ENCODE measurements around the gene ZSCAN26.
"Not testable (repeated sequence)": the region's sequence is repeated elsewhere in the genome, so short reads cannot be mapped to it uniquely, and the experiment has no call there.

The ZSCAN26 gene

GRCh38 chr6:28257042-28257441 lies 9.9 kb upstream of the ZSCAN26 start:
- DNase-seq (ENCODE audit: low spot score), result no peak

DNA sequence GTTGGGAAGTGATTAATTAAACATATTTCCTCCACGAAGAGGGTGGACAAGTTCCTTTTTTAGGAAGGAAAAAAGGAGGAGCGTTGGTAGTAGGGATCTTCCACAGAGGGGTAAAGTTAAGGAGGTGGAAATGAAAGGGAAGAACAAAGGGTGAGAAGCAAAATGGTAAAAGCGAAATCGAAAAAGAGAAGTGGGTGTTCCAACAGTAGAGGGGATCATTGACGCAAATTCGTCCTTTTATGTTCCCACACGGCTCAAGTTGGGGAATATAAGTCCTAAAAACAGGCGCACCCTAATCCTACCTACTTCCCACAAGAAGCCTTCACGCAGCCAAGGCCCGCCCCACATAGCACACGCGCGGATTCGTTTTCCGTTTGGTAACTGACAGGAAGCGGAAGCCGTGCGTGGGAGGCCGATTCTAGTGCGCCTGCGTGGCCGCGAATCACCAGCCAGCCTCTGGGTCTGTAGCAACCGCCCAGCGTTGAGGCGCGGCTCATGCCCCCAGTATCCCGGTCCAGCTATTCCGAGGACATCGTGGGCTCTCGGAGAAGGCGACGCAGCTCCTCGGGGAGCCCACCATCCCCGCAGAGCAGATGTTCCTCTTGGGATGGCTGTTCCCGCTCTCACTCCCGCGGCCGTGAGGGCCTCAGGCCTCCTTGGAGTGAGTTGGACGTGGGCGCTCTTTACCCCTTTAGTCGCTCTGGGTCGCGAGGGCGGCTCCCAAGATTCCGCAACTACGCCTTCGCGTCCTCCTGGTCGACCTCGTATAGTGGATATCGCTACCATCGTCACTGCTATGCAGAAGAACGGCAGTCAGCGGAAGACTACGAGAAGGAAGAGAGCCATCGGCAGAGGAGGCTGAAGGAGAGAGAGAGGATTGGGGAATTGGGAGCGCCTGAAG lies 7.8 kb upstream of the ZSCAN26 start, which contains the start of gene NKAPL:
NKAPL (plus strand) TSS at position 421 of the 901 bp plus-strand sequence; CDS start at position 496, 75 bp downstream.
- peak; percentile 66 for DNase-seq (ENCODE audit: low spot score)

DNA sequence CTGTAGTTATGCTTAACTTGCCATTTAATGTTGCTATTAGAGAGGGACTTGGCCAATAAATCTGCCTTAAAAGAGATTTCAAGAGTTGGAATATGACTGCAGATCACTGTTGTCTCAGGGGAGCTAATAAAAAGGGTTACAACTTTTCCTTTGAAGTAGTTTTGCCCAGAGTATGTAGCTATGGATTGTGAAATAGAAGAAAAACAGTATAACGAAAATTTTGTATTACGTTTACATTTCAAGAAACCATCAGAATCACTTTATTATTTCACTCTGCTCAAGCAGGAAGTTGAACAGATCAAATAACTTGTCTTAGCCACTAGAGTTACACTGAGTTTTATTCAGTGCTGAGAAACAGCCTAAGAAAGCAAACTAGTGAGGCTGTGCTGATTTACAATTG lies 3.0 kb upstream of the ZSCAN26 start:
- no peak for DNase-seq (ENCODE audit: low spot score)

DNA sequence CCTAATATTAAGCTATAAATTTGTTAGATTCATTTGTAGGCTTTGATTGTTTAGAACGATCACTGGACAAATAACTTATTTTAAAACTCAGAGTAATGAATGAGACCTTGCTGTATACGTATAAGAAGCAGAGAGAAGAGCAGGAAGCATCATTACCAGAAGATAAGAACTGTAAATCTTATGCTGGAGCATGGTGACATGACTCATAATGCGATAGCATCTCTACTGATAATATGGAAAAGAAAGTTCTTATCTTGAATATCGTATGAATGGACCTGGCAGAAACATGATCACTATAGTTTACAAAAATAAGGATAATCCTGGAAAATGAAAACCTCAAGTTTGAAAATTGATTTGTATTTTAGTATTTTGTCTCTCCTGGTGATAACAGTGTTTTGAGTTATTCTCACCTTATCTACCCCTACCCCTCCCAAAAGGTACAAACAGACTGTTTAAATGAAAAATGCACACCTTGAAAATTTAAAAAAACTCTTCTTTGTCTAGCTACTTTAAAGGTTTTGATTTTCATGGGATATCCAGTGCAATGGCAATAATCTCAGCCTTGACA lies 2.0 kb upstream of the ZSCAN26 start:
- DNase-seq (ENCODE audit: low spot score), result no peak

- no peak for DNase-seq (ENCODE audit: low spot score)
Measured at GRCh38 chr6:28266563-28266961, 381 bp upstream of the ZSCAN26 start.

GRCh38 chr6:28267695-28268059 lies 734 bp downstream of the ZSCAN26 start:
- DNase-seq (ENCODE audit: low spot score), result no peak

DNA sequence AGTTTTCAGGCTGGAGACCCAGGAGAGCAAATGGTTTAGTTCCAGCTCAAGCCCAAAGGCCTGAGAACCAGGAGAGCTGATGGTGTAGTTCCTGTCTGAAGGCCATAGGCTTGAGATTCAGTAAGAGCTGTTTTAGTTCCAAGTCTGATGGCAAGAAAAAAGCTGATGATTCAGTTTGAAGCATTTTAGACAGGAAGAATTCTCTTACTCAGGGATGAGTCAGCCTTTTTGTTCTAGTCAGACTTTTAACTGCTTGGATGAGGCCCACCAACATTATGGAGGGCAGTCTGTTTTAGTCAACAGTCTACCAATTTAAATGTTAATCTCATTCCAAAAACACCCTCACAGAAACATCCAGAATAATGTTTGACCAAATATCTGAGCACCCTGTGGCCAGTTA lies 2.5 kb downstream of the ZSCAN26 start:
- DNase-seq (ENCODE audit: low spot score), result peak; percentile 77

- DNase-seq (ENCODE audit: low spot score), result no peak
Measured at GRCh38 chr6:28274888-28275287, 7.9 kb downstream of the ZSCAN26 start.

- no peak for DNase-seq (ENCODE audit: low spot score)
Measured at GRCh38 chr6:28277746-28278145, 10.8 kb downstream of the ZSCAN26 start.

- no peak for DNase-seq (ENCODE audit: low spot score)
Measured at GRCh38 chr6:28280595-28281287, 13.8 kb downstream of the ZSCAN26 start.

- peak; percentile 93 for DNase-seq (ENCODE audit: low spot score)
Measured at GRCh38 chr6:28281288-28282064, 14.5 kb downstream of the ZSCAN26 start, which contains the start of gene PGBD1. Gene PGBD1, plus strand, starts transcription at chr6:28281572. Its CDS starts 2,242 bp downstream, at chr6:28283814.

GRCh38 chr6:28282926-28283325 lies 16.0 kb downstream of the ZSCAN26 start:
- DNase-seq (ENCODE audit: low spot score), result no peak

GRCh38 chr6:28291573-28291972 lies 24.6 kb downstream of the ZSCAN26 start:
- no peak for DNase-seq (ENCODE audit: low spot score)

- no peak for DNase-seq (ENCODE audit: low spot score)
Measured at GRCh38 chr6:28295326-28295725, 28.4 kb downstream of the ZSCAN26 start.

DNA sequence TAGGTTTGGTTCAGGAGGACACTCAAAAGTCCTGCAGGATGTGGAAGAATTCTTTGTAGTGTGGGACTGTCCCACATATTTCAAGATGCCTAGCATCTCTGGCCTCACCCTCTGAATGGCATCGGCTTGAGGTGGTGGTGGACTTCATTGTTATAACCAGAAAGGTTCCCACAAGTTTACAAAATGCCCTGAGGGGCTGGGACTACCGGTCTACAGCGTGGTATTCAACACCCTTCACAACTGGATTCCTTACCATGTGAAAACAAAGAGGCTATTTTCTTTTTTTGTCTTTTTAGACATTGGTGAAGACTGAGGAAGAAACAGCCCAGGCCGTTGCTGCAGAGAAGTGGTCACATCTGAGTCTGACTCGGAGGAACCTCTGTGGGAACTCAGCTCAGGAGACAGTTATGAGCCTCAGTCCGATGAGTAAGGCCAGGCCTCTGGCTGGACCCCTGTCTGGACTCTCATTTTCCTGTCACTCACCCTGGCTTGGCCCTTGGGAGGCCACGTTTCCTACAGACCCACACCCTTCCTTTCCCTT lies 29.6 kb downstream of the ZSCAN26 start:
- DNase-seq (ENCODE audit: low spot score), result no peak

DNA sequence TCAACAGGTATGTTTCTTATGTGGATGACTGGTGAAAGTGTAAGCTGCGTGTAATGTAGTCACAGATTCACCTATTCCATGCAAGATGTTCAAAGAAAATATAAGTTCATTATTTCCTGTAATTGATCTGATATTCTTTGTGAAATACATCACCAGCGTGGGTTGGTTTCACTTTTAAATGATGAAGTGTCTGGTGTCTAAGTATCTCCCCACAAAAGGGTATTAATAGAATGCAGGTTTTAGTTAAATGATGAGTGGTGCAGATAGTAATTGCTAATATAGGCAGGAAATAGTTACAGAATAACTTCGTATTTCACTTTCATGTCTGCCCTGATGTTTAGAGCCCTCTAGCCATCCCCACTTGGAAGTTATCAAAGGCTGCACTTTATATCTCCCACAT lies 36.6 kb downstream of the ZSCAN26 start:
- no peak for DNase-seq (ENCODE audit: low spot score)

GRCh38 chr6:28306363-28306762 lies 39.4 kb downstream of the ZSCAN26 start:
- DNase-seq (ENCODE audit: low spot score), result not testable (repeated sequence)

DNA sequence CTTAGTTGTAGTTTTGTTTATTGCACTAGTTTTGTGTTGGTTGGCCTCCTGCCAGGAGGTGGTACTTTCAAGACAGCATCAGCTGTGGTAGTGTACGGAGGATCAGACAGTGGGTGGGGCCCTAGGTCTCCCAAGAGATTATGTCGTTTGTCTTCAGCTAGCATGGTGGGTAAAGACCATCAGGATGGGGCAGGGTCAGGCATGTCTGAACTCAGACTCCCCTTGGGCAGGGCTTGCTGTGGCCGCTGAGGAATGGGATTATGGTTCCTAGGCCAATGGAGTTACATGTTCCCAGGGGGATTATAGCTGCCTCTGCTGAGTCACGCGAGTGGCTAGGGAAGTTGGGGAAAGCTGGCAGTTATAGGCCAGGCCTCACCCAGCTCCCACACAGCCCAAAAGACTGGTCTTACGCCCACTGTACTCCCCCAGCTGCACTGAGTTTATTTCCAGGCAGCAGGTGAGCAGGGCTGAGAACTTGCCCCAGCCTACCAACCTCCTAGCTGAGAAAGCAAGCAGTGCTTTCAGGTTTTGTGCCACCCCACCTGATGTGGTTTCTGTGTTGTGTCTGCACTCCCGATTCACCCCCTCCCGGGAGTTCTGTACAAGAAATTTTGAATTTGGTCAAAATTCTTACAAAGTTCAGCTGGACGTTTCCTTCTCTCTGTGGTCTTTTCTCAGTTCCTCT lies 44.3 kb downstream of the ZSCAN26 start:
- no peak for DNase-seq (ENCODE audit: low spot score)

DNA sequence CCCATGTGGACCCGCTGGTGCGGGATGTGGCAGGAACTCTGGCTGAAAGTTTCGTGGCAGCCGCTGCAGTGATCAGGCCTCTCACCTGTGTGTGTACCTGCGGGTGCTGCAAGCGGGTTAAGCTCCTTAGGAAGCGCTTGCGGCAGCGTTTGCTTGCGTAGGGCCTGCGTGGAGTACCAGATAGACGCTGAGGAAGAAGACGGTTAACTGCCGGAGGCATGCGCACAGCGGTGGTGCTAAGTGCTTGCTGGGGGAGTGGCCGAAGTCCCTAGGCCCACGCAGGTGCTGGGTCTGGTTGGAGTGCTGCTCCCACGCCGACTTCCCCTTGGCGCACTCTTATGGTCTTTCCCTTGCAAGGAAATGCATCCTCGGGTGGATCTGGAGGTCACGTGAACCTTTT lies 46.0 kb downstream of the ZSCAN26 start:
- DNase-seq (ENCODE audit: low spot score), result no peak

DNA sequence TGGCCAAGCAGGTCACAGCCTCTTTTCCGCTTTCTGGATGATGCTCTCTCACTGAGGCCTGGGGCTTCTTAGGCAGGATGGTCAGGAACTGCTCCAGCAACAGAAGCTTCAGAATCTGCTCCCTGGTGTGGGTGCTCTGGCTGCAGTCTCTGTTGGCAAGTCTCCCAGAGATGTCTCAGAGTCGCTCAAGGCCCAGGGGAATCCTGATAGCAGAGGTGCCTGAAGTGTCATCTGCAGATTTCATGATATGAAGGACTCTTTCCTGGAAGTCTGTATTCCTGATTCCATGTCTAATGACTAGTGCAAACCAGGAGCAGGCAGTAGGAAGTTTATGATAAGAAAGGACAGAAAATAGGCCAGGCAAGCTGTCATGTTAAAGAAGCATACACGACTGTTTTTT lies 48.7 kb downstream of the ZSCAN26 start:
- DNase-seq (ENCODE audit: low spot score), result peak; percentile 9

DNA sequence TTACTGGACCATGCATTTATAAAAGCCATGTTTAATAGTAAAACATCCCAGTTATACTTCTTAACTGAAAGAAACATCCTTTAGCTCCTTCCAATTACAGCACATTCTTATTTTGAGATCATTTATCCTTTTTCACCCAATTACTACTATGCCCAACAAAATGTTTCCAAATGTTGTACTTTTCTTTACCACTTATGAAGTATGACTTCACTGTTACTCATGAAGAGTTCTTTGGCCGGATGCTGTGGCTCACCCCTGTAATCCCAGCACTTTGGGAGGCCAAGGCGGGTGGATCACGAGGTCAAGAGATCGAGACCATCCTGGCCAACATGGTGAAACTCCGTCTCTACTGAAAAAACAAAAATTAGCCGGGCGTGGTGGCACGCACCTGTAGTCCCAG lies 50.9 kb downstream of the ZSCAN26 start:
- not testable (repeated sequence) for DNase-seq (ENCODE audit: low spot score)
